Astrocyte of the spinal cord (primary cell): ENCODE data around the gene ZEB1.

Experiments used
- DNase-seq: peaks from one replicate; pipeline ENCODE4 v3.0.0; 2011; ENCODE audit warnings: low read depth, low spot score
- H3K4me3 ChIP-seq: 2 replicates; pipeline ENCODE4 v1.5.1; 2011; ENCODE audit warnings: low read depth, mild to moderate bottlenecking, low read length, moderate library complexity
- in situ Hi-C: cut with HindIII; loops from 2 replicates; pipeline ENCODE4 v1.10.0; 2017; ENCODE audit warnings: low sequenced_read_pairs
- TF ChIP-seq, protein P1 (sequence below): IDR thresholded peaks from 2 replicates; pipeline ENCODE4 v1.5.1; 2012; ENCODE audit warnings: low read depth, mild to moderate bottlenecking, low read length, inconsistent platforms

The ZEB1 gene

DNA sequence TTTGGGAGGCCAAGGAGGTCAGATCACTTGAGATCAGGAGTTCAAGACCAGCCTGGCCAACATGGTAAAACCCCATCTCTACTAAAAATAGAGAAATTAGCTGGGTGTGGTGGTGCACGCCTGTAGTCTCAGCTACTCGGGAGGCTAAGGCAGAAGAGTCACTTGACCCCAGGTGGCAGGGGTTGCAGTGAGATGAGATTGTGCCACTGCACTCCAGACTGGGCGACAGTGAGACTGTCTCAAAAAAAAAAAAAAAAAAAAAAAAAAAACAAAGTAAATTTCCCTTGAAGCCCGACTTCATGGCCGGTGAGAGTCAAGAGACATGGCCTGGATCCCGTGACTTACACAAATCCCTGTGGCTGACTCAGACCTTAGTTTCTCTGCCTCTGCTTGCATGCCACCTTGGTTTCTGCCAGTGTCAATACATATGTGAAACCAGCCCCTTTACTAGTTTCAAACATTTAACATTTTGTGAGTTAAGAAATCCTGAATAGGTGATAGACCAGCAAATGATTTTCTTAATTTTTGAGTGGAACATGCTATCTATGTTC is 62.8 kb downstream of the ZEB1 start:
- in situ Hi-C loops: no loop called here
- peak; percentile 43 for DNase-seq
- H3K4me3 ChIP-seq: no peak overlapping the region
- TF ChIP-seq, protein P1, sequence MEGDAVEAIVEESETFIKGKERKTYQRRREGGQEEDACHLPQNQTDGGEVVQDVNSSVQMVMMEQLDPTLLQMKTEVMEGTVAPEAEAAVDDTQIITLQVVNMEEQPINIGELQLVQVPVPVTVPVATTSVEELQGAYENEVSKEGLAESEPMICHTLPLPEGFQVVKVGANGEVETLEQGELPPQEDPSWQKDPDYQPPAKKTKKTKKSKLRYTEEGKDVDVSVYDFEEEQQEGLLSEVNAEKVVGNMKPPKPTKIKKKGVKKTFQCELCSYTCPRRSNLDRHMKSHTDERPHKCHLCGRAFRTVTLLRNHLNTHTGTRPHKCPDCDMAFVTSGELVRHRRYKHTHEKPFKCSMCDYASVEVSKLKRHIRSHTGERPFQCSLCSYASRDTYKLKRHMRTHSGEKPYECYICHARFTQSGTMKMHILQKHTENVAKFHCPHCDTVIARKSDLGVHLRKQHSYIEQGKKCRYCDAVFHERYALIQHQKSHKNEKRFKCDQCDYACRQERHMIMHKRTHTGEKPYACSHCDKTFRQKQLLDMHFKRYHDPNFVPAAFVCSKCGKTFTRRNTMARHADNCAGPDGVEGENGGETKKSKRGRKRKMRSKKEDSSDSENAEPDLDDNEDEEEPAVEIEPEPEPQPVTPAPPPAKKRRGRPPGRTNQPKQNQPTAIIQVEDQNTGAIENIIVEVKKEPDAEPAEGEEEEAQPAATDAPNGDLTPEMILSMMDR: no peak

GRCh38 chr10:31383810-31384588 is 65.0 kb downstream of the ZEB1 start:
- TF ChIP-seq, protein P1: no peak
- in situ Hi-C loops: no loop called here
- no peak for DNase-seq

DNA sequence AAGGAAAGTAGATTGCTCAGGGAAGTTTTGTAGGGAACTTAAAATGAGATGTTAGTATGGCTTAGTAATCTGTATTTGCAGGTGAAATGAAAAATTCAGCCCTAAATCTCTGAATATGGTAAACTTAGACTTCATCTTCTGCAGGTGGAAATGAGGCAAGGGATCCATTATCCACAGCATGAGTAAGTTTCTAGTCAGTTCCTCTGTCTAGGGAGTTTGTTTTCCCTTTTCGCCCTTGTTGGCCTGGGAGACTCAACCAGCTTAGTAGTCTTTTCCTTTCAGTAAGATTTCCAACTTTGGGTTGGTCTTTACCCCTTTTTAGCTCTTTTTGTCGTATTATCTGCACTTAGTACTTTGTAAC is 65.6 kb downstream of the ZEB1 start:
- in situ Hi-C loops: no loop called here

More at GRCh38 chr10:31383810-31384588, 65.0 kb downstream of the ZEB1 start:
- no peak overlapping the region for H3K4me3 ChIP-seq

GRCh38 chr10:31390804-31391203 is 71.8 kb downstream of the ZEB1 start:
- DNase-seq: no peak
- TF ChIP-seq, protein P1: no peak
- H3K4me3 ChIP-seq: no peak overlapping the region
- in situ Hi-C loops: no loop called here

More for the DNA sequence above, 65.6 kb downstream of the ZEB1 start:
- DNase-seq: peak; percentile 42
- no peak overlapping the region for H3K4me3 ChIP-seq
- TF ChIP-seq, protein P1: no peak

GRCh38 chr10:31393844-31394243 is 74.8 kb downstream of the ZEB1 start:
- H3K4me3 ChIP-seq: no peak overlapping the region
- in situ Hi-C loops: no loop called here
- DNase-seq: no peak
- TF ChIP-seq, protein P1: no peak

GRCh38 chr10:31395695-31396094 is 76.7 kb downstream of the ZEB1 start:
- in situ Hi-C loops: no loop called here
- no peak overlapping the region for H3K4me3 ChIP-seq
- no peak for DNase-seq
- TF ChIP-seq, protein P1: no peak
